GM12878 (cell line): ENCODE data around the gene KCNJ16. TPM values are rescaled to one million over a fixed set of nuclear protein-coding genes. Genes with fewer than 3 reads are reported as not detected.

Experiments
- ATAC-seq: fragments of 200-7000 bp; cut with Tn5 transposase; 3 replicates; pipeline ENCODE4 v1.9.1; 2020; ENCODE audit warnings: mild to moderate bottlenecking, moderate library complexity
- BruUV-seq: library from RNA; stranded (reverse); fragments of 400-500 nt; replicated peaks from 2 replicates; lab custom pipeline; 2021; lab: Mats Ljungman, UMichigan
- CTCF ChIA-PET: fragments of 300-600 bp; sonication (Branson Sonifier 250); formaldehyde crosslinking; extraction: SDS; loops from one replicate; lab custom pipeline; 2021; ENCODE audit warnings: inconsistent platforms; lab: Yijun Ruan, JAX
- POLR2A ChIA-PET: fragments of 350-600 bp; formaldehyde crosslinking; extraction: SDS; loops from one replicate; lab custom pipeline; 2021; ENCODE audit warnings: inconsistent platforms; lab: Charles Lee
- RAD21 ChIA-PET: fragments of 300-600 bp; sonication (Branson Sonifier 250); formaldehyde crosslinking; loops from one replicate; lab custom pipeline; 2023; ENCODE audit warnings: antibody characterized with exemption; ENCODE audit not compliant: unreplicated experiment; lab: Charles Lee
- SMC1A ChIA-PET: fragments of 300-600 bp; sonication (Branson Sonifier 250); formaldehyde crosslinking; loops from one replicate; lab custom pipeline; 2023; ENCODE audit not compliant: unreplicated experiment, uncharacterized antibody; lab: Charles Lee
- DNase-seq: peaks from one replicate; pipeline ENCODE4 v3.0.0-alpha.2; 2011; ENCODE audit warnings: low read depth, low spot score
- FAIRE-seq: peaks from 3 replicates; lab custom pipeline; 2011; peaks lifted over from hg19 to GRCh38; lab: Jason Lieb, UNC
- H2AFZ ChIP-seq: 2 replicates; pipeline ENCODE4 v1.6.0; 2011; ENCODE audit warnings: low read depth, low read length, control low read depth; ENCODE audit not compliant: control insufficient read depth
- H3K27ac ChIP-seq: 2 replicates; pipeline ENCODE4 v1.5.1; 2011; ENCODE audit warnings: control low read depth; ENCODE audit not compliant: control insufficient read depth, insufficient read depth
- H3K27me3 ChIP-seq, 2 experiments: replicated peaks in 1 of 2; 2 replicates each; pipeline versions ENCODE4 v1.6.0 to v1.6.1; 2011; ENCODE audit warnings: low read length in 1 of 2; ENCODE audit not compliant: control insufficient read depth in 2 of 2, insufficient read depth in 2 of 2
- H3K36me3 ChIP-seq, 2 experiments: 2 replicates each; pipeline ENCODE4 v1.5.1; 2011; ENCODE audit warnings: low read length in 1 of 2; ENCODE audit not compliant: control insufficient read depth in 2 of 2, insufficient read depth in 2 of 2
- H3K4me1 ChIP-seq: 2 replicates; pipeline ENCODE4 v1.6.1; 2011; ENCODE audit warnings: mild to moderate bottlenecking, low read length, moderate library complexity, mixed read lengths; ENCODE audit not compliant: control insufficient read depth, insufficient read depth
- H3K4me2 ChIP-seq: 2 replicates; pipeline ENCODE4 v1.6.0; 2011; ENCODE audit warnings: control low read depth; ENCODE audit not compliant: control insufficient read depth, insufficient read depth
- H3K4me3 ChIP-seq: fragments of 200-600 bp; sonication (generic); 2 replicates; pipeline ENCODE4 v1.5.1; 2016
- H3K79me2 ChIP-seq: 2 replicates; pipeline ENCODE4 v1.6.0; 2011; ENCODE audit warnings: low read length; ENCODE audit not compliant: control insufficient read depth, insufficient read depth
- H3K9ac ChIP-seq: 2 replicates; pipeline ENCODE4 v1.8.0; 2011; ENCODE audit warnings: low read length, control low read depth, mixed read lengths; ENCODE audit not compliant: control insufficient read depth, insufficient read depth
- H3K9me3 ChIP-seq: replicated peaks from 3 replicates; pipeline ENCODE4 v1.5.1; 2011; ENCODE audit warnings: mild to moderate bottlenecking, low read length; ENCODE audit not compliant: control insufficient read depth, insufficient read depth
- H4K20me1 ChIP-seq: 2 replicates; pipeline ENCODE4 v1.6.0; 2011; ENCODE audit not compliant: control insufficient read depth, insufficient read depth
- ATF7 ChIP-seq: fragments of 450-650 bp; IDR thresholded peaks from 2 replicates; pipeline ENCODE4 v1.6.1; 2016; ENCODE audit warnings: low read depth, mild to moderate bottlenecking
- CBX3 ChIP-seq: fragments of 200-600 bp; sonication (generic); IDR thresholded peaks from 2 replicates; pipeline ENCODE4 v1.6.1; 2016; ENCODE audit warnings: low read depth, borderline replicate concordance
- CEBPB ChIP-seq, 2 experiments: fragments of 150-350 bp in 1 of 2; IDR thresholded peaks; 2 replicates each; pipeline ENCODE4 v1.6.1; 2012 to 2014; ENCODE audit warnings: low read depth in 2 of 2, low read length in 2 of 2, borderline replicate concordance in 1 of 2, inconsistent platforms in 1 of 2
- CHD4 ChIP-seq: fragments of 200-600 bp; sonication (generic); IDR thresholded peaks from 2 replicates; pipeline ENCODE4 v1.6.1; 2016; ENCODE audit warnings: mild to moderate bottlenecking
- DPF2 ChIP-seq: fragments of 450-650 bp; IDR thresholded peaks from 2 replicates; pipeline ENCODE4 v1.6.1; 2017; ENCODE audit warnings: mild to moderate bottlenecking
- MYB ChIP-seq: fragments of 150-350 bp; IDR thresholded peaks from 2 replicates; pipeline ENCODE4 v1.6.1; 2014; ENCODE audit warnings: mild to moderate bottlenecking, low read depth, low read length, borderline replicate concordance
- NR2C1 ChIP-seq: fragments of 450-650 bp; IDR thresholded peaks from 2 replicates; pipeline ENCODE4 v1.6.1; 2017; ENCODE audit warnings: antibody characterized with exemption, mild to moderate bottlenecking, moderate library complexity
- RAD51 ChIP-seq: fragments of 450-650 bp; IDR thresholded peaks from 2 replicates; pipeline ENCODE4 v1.6.1; 2016; ENCODE audit warnings: moderate library complexity, mild to moderate bottlenecking, inconsistent platforms
- STAT1 ChIP-seq: fragments of 450-650 bp; conservative IDR thresholded peaks from 2 replicates; pipeline ENCODE4 v1.6.1; 2014; ENCODE audit warnings: antibody characterized with exemption, mild to moderate bottlenecking
- WGBS: methylation state at CpG from one replicate; pipeline ENCODE4 v1.1.6; 2016; ENCODE audit warnings: low lambda C conversion rate; ENCODE audit not compliant: insufficient replicate concordance, insufficient coverage; ENCODE audit errors: missing lambda C conversion rate; 5-methylcytosine and 5-hydroxymethylcytosine counted together
- in situ Hi-C: fragments of 300-500 bp; cut with MboI; formaldehyde crosslinking; loops from 9 replicates; pipeline ENCODE4 v1.14.3; 2018; ENCODE audit warnings: mixed read lengths
- intact Hi-C: fragments of 100-400 bp; cut with micrococcal nuclease; formaldehyde crosslinking; loops from one replicate; pipeline ENCODE4 v1.14.2; 2022; ENCODE audit not compliant: unreplicated experiment
- polyA plus RNA-seq, 11 experiments: library from polyadenylated mRNA; depleted of rRNA in 4 of 11; unstranded in 6 of 11; stranded (reverse) in 5 of 11; fragments of >200 nt; fragmentation: Nextera tagmentation in 4 of 11; fragmentation: Illumina TruSeq in 1 of 11; extraction: Ambion mirVana in 4 of 11; extraction: Trizol in 1 of 11; gene quantifications; 1 replicate in 1 of 11; 2 replicates in 10 of 11; pipeline versions ENCODE4 v1.2.1 to v1.2.3, GENCODE V29; 2011 to 2016; ENCODE audit warnings: inconsistent platforms in 2 of 11, missing spikeins in 2 of 11, low read depth in 1 of 11
- total RNA-seq, 4 experiments: library from RNA; depleted of rRNA in 3 of 4; stranded (reverse); fragments of >200 nt in 3 of 4; fragmentation: Illumina TruSeq in 1 of 4; extraction: Trizol in 1 of 4; gene quantifications; 2 replicates each; pipeline versions ENCODE4 v1.2.1 to v1.2.3, GENCODE V29; 2013 to 2021
- TF ChIP-seq, protein P1 (sequence below): fragments of 450-650 bp; IDR thresholded peaks from 2 replicates; pipeline ENCODE4 v1.6.1; 2017; ENCODE audit warnings: low read depth, mild to moderate bottlenecking, moderate library complexity

KCNJ16 gene
- total and polyA plus RNA-seq, 10 of the 15 experiments (the other 5 are each of a cell fraction or from before 2014, with no cell fraction given), result 0.08 to 0.24 (median 0.20) TPM; not detected in 7

DNA sequence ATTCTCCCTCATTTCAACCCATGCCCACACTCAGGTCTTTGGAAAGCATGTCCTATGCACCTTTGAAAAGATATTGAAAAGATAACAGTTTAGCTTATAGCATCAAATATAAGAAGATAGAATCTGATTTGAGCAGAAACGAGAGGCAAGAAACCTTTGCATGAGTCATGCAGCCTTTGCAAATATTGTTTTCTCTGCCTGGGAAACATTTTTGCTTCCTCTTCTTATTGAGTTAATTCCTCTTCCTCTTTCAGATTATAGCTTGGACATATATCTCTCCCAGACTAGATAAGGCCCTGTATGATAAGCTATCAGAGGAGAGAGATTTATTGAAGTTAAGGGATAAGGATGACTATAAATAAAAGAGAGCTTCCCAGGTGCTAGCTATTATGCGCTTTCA, 48.2 kb downstream of the KCNJ16 start:
- Histone ChIP-seq H3K4me1 (no peaks in the 10 kb centered on the region), H3K27ac (no peak overlapping the region), H3K36me3 (no peaks in the 10 kb centered on the region), H3K27me3 (no peaks in the 10 kb centered on the region), H3K4me3 (no peak overlapping the region), H2AFZ (no peak overlapping the region), H4K20me1 (no peaks in the 10 kb centered on the region), H3K9ac (no peak overlapping the region), H3K4me2 (no peak overlapping the region), H3K9me3 (no peaks in the 10 kb centered on the region; the same call in 2 of the 3 replicates), H3K79me2 (no peaks in the 10 kb centered on the region)
- SMC1A ChIA-PET, result interaction anchor here (0.6 to 2.1 kb wide), 4 partner anchors 9 to 516 kb away, joined by 3 to 7 read pairs (median 4); no protein-coding TSS in a partner anchor
- no TSS peak for BruUV-seq
- CTCF ChIA-PET, result interaction anchor here (1.4 kb wide), 1 partner anchor 10 kb away, joined by 6 read pairs; no protein-coding TSS in a partner anchor
- POLR2A ChIA-PET, result no interaction called here
- no peak for ATAC-seq
- in situ Hi-C loops (no loop called here), intact Hi-C loops (no loop called here)
- TF ChIP-seq NR2C1, result no peak
- TF ChIP-seq CEBPB (IDR thresholded peaks at IDR 0.05; ENCODE audit: borderline replicate concordance in 1 of 2, low read depth in 2 of 2, low read length in 2 of 2), result no peak
- no peak for TF ChIP-seq CBX3
- no peak for TF ChIP-seq DPF2
- no peak for TF ChIP-seq MYB
- no peak for TF ChIP-seq RAD51
- no peak for TF ChIP-seq ATF7
- TF ChIP-seq, protein P1, sequence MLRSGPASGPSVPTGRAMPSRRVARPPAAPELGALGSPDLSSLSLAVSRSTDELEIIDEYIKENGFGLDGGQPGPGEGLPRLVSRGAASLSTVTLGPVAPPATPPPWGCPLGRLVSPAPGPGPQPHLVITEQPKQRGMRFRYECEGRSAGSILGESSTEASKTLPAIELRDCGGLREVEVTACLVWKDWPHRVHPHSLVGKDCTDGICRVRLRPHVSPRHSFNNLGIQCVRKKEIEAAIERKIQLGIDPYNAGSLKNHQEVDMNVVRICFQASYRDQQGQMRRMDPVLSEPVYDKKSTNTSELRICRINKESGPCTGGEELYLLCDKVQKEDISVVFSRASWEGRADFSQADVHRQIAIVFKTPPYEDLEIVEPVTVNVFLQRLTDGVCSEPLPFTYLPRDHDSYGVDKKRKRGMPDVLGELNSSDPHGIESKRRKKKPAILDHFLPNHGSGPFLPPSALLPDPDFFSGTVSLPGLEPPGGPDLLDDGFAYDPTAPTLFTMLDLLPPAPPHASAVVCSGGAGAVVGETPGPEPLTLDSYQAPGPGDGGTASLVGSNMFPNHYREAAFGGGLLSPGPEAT, result no peak
- no peak for TF ChIP-seq CHD4
- no peak for TF ChIP-seq STAT1
- FAIRE-seq, result no peak
- 27% methylated on average over 2 of the region's 2 CpGs for WGBS
- RAD21 ChIA-PET, result interaction anchor here (1.5 kb wide), 1 partner anchor 9 kb away, joined by 3 read pairs; no protein-coding TSS in a partner anchor
- no peak for DNase-seq
